Putamen (tissue), 1 donor: ENCODE data around the gene FBLIM1.

Experiments
- DNase-seq: peaks from one replicate; pipeline ENCODE4 v3.0.0-alpha.2; 2016; ENCODE audit warnings: low spot score

FBLIM1 gene

DNA sequence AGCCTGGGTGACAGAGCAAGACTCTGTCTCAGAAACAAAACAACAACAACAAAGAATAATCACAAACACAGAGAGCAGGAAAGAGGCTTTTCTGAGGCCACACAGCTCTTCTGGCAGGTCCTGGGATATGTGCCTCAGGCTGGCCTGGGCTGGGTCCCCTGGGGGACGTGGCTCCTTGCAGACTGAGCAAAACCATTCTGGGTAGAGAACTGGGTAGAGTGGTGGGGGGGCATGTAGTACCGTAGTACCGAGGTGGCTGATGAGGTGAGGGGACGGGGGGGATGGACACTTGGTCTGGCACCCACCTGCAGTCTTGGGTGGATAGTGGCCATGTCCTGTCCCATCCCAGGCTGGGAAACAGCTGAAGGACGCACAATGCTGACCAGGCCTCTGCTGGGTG lies 10.3 kb upstream of the FBLIM1 start:
- no peak for DNase-seq

DNA sequence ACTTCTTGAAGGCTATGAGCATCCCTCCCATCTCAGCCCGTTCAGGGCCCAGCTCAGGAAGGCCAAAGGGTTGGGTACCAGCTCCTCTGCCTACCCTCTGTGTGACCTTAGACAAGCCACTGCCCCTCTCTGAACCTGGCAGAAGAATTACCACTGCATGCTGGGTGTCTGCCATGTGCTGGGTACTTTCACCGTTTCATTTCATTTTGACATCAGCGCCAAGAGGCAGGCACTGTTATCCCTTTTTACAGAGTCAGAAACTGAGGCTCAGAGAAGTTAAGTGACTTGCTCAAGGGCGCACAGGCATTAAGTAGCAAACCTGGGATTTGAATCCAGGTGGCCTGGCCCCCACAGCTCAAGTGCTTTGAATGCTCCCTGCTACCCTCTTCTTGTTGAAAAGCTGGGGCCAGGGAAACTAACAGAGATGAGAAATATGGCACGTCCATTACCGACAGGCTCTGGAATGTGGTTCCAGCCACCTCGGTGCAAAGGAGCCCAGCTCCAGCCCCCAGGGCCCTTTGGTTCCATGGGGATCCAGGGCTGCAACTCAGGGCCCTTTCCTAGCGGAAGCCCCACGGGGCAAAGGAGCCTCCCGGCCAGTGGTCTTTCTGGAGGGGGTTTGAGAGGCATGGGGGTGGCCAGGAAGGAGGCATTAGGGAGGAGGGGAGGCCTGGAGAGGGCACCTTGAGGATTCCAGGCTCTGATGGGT lies 9.8 kb upstream of the FBLIM1 start:
- DNase-seq, result no peak

DNA sequence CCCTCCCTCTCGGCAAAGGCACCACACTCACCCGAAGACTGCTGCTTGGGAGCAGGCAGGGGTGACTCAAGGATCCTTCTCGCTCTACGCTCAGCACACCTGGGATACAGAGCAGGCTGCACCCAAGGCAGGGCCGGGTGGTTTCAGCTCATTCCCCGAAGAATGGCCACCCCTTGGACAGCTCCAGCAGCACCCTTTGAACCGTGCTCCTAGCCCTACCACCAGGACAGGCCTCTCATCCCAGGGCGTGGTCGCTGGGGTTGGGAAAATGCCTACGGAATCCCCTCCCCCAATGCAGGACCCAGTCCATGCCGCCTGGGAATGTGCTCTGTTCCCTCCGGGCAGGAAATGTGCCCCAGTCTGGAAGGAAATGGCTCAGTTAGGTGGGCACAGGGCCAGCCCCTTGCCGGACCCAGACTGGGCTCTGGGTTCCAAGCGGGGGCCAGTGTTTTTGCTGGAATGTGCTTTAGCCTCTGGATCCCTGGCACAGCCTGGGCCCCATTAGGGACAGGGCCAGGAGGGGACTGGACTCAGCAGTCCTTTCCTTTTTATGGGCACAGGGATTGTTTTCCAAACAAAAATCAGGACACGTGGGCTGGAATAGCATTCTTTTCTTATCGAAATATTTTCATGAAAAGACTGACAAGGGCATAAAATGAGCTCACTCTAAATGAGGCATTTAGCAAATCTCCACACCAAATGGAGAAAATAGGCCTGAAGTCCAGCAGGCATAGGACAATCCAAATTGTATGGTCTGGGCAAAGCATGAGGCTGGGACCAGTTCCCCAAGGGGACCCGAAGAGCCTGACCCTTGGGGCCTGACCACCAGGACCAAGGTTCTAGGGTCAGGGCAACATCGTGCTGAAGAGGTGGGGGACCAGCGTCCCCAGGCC lies 8.9 kb upstream of the FBLIM1 start:
- DNase-seq, result no peak

DNA sequence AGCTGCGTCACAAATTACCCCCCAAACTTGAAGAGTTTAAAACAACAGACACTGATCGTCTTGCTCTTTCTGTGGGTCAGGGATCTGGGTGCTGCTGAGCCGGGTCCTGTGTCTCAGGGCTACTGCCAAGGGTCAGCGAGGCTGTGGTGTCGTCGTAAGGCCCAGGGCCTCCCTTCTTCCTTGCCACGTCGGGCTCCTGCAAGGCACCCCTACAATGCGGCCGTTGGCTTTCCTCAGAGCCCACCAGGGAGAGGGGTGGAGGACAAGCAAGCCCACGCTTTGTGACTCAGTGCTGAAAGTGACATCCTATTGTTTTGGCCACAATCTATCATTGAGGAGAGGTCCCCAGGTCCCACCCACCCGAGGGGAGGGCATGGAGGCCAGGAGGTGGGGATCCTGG lies 7.7 kb upstream of the FBLIM1 start:
- DNase-seq, result no peak

DNA sequence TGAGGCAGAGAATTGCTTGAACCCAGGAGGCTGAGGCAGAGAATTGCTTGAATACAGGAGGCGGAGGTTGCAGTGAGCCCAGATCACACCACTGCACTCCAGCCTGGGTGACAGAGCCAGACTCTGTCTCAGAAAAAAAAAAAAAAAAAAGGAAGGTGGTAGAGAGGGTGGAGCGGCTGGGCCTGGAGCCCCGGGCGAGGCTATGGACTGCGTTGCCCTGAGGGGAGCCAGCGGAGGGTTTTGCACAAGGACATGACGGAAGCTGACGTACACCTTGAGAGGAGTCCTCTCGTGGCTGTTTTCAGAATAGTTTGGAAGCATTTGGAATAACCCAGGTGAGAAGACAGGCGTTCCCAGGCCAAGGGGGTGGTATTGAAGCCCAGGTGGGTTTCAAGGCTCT lies 6.9 kb upstream of the FBLIM1 start:
- DNase-seq, result no peak

DNA sequence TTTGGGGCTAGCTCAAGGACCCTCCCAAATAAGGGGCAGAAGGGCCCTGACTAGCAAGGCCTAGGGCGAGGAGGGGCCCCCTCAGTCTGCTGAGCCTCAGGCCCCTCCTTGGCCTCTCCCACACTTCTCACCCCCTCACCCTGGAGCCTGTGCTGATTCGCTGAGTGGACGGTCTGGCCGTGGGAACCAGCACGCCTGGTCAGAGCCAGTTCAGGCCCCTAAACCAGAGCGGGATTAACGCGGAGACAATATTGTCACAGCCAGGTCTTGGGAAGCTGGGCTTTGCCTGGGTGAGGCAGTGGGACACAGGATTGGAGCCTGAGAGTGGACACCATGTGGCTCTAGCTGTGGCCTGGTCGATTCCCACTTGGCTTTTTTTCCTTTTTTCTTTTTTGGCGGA lies 4.8 kb upstream of the FBLIM1 start:
- DNase-seq, result no peak

DNA sequence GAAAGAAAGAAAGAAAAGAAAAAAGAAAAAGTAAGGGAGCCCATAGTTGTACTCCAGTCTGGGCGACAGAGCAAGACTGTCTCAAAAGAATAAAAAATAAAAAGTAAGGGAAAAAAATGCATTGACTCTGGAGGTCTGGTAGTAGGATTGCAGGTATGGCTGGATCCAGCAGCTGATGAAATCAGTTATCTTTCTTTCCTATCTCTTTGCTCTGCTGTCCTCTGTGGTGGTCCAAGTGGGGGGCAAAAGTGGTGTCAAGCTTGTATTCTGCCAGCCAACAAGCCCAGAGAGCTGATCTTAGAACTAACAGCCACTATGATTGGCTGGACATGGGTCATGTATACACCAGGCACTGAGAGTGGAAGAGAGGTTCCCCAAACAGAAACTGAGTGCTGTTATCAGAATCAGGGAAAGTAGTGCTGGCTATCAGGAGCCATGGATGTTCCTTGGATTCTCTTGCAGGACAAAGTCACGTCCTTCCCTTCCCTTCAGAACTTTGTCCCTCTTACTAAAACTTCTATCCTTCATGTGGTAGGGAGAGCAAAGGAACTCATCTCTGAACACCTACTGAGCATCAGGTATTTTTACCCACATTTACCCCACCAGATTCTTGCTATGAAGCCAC lies 3.5 kb upstream of the FBLIM1 start:
- no peak for DNase-seq

DNA sequence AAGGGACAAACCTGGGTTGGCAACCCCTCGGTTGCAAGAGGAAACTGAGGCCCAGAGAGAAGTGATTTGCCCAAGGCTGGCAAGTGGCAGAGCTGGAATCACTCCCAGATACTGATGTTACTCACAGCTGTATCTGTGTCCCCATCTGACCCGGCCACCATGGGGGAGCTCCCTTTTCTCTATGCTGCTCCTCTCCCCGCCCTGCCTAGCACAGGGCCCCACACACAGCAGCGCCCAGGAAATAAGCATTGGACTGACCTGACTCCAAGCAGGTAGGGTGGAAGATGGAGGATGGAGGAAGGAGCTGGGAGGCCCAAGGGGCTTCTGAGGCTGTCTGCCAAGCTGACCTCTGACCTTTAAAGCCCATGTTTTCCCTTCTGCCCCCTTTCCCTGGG lies 3.0 kb upstream of the FBLIM1 start:
- DNase-seq, result no peak

DNA sequence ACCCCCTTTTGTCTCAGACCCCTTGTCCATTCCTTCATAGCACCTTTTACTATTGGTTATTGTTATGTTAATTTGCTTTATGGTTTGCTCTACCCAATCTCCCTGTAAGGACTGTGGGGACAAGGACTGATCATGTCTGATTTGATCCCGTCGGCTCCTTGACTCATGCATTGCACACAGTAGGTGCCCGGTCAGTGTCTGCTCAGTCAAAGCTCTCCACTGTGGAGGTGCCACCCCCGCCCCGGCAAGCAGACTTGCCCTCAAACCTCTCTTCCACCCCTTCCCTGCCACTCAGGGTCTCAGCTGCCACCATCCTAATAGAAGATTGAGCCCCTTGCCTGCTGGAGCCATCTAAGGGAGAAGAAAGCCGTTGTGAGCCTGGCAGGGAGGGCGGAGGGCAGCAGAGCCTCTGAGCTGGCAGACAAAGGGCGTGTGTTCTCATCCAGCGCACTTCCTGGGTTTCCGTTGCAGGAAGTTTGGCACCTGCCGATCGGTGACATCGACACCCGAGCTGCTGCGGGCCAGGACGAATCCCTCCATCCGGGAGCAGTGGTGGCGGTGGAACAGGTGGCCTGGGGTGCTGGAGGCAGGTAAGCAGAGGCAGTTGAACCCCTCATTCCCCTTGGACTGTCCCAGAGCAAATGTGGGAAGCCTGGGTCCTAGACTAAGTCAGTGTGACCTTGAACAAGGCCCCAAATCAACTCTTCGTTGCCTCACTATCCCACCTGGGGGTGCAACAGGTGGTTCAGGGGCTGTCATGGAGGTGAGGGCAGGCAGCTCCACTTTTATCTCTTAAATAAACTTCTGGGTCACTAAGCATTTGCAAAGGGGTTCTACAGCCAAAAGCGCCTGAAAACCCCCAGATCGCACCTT lies 2.2 kb upstream of the FBLIM1 start:
- DNase-seq, result no peak

DNA sequence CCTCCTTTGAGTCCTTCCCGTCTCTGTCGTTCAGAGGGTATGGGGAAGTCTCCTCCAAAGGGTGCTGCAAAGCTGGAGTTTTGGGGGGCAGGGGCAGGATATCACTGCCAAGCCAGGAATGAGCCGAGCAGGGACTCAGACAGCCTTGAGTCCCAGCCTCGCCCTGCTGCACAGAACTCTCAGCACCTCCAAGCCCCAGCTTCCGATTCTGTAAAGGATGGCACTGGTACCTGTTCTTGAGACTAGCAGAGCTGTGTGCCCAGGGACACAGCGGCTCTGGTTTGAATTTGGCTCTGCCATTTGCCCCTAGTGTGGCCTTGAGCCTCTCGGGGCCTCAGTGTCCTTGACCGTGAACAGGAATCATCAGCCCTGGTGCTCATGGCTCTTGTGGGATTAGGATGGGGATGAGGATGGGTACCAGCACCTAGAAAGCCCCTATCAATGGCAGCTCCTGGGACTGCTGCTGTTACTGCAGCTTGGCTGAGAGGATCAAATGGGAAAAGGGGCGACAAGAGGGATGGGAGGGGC lies 1.5 kb upstream of the FBLIM1 start:
- no peak for DNase-seq

DNA sequence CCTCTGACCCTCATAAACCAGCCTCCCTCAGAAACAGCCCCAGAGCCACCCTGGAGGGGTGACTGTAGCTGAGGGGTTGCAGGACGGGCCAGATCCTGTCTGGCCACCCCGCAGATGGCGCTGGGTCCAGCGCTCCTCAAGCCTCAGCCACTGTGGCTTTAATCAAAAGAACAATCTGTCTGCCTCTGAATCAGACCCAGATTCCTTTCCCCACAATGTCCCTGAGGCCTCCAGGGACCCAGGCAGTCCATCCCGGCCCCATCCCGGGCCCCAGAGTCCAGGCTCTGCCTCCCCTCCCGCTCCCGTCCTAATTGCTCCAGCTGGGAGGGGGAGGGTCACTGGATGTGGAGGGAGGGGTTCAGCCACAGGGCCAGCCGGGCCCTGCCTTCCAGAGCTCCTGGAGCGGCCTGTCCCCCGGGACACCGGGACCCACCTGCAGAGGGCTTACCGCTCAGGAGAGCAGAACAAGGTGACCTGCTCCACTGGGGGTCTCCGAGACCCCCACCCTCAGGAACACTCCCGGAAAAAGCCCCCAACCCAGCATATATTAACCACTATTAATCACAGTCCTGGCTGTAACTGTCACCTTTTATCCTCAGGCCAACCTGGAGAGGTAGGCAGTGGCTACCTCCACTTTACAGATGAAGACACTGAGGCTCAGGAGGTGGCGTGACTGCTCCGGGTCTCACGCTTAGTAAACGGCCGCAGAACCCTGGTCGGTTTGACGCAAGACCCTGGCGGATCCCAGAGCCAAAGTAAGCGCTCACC lies 836 bp upstream of the FBLIM1 start:
- no peak for DNase-seq

DNA sequence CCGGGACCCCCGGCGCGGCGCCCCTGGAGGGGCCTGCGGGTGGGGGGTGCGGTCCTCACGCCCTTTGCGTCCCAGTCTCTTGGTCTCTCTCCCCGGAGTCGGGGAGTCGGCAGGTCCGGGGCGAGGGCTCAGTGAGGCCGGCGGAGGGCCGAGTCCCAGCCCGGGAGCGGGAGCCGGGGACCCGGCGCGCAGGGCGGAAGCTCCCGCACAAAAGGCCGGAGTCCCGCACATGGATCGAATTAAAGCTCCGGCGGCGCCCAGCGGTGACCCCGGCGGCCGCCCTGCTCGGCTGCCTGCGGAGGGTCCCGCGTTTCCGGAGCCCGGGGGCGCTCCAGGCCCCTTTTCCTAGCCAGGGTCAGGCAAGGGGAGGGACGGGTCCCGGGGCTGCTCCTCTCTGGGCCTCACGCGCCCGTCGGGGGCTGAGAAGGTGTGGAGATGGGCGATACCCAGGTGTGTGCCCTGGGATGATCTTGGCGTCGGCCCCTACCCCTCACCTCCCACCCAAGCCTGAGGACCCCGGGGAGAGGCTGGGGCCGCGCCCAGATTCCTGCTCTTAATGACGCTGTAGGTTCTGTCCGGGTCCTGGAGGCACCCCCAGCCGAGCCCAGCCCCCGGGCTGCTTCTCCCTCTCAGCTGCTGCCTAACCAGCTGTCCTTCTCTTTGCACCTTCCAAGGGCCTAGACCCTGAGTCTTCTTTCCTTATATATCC lies 512 bp downstream of the FBLIM1 start:
- DNase-seq, result no peak

DNA sequence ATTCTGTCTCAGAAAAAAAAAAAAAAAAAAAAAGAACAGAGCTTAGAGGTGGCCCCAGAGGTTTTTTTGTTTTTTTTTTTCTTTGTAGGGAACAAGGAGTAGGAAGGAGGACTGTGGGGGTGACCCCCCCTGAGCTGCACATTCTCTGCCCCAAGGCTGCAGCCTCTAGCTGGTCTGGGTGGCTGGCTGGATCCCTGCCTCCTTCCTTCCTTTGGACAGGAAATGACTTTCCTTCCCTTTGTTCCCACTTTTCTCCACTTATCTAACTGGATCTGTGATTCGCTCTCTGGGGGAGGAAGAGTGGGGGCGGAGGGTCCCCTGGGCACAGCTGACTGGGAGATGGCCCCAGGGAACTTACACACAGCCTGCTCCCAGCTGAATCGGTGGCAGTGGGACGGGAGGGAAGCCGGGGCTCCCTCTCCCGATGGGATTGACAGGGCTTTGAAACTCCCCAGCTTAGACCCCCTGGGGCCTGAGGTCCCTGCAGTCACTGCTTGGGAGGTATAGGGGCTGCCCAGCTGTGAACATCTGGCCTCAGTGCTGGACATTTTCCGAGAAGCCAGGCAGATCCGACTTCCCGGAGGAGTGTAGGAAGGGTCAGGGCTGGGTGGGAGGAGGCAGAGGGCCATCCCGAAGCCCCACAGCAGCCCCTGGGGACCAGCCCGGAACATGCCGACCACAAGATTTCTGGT lies 2.1 kb downstream of the FBLIM1 start:
- DNase-seq, result no peak

DNA sequence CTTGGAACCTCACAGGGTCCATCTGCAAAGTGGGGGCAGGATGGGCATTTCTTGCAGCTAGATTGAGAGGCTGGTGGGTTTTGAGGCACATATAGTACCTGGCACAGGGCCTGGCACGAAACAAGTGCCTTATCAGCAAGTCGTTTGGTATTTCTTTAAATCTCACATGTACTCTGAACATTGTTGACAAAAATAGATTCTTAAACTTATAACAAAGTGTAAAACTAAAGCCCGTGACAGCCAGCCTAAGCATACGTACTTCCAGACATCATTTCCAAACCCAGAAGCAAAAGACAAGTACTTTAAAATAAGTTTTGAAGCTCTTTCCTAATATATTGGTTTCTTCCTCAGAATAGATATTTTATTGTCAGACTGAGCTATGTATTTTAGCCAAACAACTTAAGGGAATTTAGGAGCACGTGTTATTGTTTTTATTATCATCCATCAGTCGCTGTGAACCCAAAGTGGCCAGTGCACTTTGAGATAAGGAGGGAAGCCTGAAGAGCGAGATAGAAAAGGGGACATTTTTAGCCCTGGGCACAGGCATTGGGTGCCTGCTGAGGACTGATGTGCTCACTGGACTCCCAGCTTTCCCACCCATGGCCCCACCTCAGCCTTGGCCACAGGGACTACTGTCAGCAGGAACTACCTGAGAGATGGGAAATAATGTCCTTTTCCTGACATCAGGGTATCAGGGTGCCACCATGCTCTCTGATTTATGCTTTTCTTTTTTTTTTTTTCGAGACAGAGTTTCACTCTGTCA lies 3.0 kb downstream of the FBLIM1 start:
- DNase-seq, result no peak

DNA sequence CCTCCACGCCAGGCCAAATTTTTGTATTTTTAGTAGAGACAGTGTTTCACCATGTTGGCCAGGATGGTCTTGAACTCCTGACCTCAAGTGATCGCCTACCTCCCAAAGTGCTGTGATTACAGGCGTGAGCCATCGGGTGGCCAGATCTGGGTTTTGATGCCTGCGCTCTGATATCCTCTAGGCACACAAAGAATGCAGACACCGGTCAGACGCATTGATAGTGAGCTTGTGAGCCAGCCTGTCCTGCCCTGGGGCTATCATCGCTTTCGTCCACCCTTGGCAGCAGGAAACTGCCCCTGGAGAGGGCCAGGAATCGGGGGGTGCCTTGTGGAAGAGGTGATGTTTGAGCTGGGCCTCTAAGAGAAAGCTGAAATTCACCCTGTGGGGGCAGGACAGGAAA lies 4.0 kb downstream of the FBLIM1 start:
- no peak for DNase-seq

DNA sequence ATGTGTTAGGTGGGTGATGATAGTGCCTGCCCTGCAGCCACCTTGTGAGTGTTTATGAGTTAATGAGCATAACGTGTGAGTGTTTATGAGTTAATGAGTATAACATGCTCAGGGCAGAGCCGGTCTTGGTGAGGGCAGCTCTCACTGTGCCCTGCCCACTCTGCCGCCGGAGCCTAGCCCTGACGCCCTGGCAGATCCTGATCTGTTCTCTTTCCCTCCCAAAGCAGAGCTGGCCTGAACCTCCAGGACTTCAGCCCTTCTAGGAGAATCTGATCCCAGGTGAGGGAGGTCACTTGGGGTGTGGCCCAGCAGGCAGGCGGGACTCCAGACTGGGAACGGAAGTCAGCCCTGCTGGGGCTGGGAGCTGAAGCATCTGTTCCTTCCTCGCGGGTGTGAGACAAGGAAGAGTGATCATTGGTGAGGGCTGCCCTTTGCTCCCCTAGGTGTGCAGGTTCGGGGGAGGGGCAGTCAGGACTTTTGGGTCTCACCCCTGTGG lies 5.7 kb downstream of the FBLIM1 start:
- no peak for DNase-seq

DNA sequence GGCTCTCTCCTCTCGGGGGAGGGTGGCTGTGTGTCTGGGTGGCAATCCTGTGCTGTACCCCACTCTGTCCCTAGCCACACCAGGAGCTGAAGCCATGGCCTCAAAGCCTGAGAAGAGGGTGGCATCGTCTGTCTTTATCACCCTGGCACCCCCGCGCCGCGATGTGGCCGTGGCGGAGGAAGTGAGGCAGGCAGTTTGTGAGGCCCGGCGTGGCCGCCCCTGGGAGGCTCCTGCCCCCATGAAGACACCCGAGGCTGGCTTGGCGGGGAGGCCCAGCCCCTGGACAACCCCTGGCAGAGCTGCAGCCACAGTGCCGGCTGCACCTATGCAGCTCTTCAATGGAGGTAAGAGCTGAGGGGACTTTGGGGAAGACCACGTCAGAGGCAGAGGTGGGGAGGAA lies 6.3 kb downstream of the FBLIM1 start:
- no peak for DNase-seq

DNA sequence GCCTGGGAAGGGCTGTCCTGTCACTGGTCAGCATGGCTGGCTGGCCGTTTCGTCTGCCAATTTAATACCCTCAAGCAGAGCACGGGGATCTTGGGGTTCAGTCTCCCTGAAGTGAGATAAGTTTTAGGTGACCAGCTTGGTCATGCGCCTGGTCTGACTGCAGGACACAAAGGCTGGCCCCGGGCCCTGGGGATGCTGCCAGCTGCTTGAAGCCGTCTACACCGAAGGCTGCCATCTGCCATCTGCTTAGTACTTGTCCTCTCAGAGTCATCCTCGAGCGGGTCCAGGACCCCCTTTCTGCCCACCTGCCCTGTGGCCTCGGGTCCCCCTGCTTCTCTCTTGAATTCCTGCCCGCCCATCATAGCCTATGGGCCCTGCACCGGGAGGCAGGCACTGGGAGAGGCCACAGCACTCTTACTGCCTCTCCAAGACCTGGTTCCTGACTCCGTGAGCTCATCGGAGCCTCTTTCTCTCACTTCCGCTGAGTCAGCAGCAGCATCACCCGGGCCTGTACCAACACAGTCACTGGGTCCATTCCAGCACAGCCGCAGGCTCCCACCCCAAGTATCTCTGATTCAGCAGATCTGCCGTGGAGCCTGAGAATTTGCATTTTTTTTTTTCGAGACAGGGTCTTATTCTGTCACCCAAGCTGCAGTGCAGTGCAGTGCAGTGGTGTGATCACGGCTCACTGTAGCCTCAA lies 7.0 kb downstream of the FBLIM1 start:
- DNase-seq, result no peak
